Hepatocyte (in vitro differentiated cells): ENCODE data around the gene ADAMTSL5.
A peak's percentile ranks its signal among the peaks of the same experiment; 100 is the strongest.

Experiments used
- EZH2 ChIP-seq: fragments of 200-600 bp; sonication (generic); IDR thresholded peaks from 2 replicates; pipeline ENCODE4 v1.6.1; 2016; ENCODE audit warnings: antibody characterized with exemption, mild to moderate bottlenecking, borderline replicate concordance
- EZH2phosphoT487 ChIP-seq: fragments of 200-600 bp; sonication (generic); IDR thresholded peaks from one replicate; pipeline ENCODE4 v1.6.1; 2018; ENCODE audit warnings: antibody characterized with exemption, mild to moderate bottlenecking, low read depth, moderate library complexity; ENCODE audit not compliant: unreplicated experiment, severe bottlenecking
- TF ChIP-seq, protein P1 (sequence below): fragments of 200-600 bp; sonication (generic); IDR thresholded peaks from 2 replicates; pipeline ENCODE4 v1.5.1; 2016; ENCODE audit warnings: antibody characterized with exemption, mild to moderate bottlenecking; ENCODE audit not compliant: poor library complexity

DNA sequence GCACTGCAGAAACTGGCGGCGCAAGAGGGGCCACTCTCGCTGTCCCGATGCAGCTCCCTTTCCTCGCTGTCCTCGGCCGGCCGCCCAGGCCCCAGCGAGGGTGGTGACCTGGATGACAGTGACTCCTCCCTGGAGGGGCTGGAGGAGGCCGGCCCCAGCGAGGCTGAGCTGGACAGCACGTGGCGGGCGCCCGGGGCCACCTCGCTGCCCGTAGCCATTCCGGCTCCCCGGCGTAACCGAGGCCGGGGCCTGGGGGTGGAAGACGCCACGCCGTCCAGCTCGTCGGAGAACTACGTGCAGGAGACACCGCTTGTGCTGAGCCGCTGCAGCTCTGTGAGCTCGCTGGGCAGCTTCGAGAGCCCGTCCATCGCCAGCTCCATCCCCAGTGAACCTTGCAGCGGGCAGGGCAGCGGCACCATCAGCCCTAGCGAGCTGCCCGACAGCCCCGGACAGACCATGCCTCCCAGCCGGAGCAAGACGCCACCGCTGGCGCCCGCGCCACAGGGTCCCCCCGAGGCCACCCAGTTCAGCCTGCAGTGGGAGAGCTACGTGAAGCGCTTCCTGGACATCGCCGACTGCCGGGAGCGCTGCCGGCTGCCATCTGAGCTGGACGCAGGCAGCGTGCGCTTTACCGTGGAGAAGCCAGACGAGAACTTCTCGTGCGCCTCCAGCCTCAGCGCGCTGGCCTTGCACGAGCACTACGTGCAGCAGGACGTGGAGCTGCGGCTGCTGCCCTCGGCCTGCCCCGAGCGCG, 46.2 kb downstream of the ADAMTSL5 start:
- TF ChIP-seq, protein P1, sequence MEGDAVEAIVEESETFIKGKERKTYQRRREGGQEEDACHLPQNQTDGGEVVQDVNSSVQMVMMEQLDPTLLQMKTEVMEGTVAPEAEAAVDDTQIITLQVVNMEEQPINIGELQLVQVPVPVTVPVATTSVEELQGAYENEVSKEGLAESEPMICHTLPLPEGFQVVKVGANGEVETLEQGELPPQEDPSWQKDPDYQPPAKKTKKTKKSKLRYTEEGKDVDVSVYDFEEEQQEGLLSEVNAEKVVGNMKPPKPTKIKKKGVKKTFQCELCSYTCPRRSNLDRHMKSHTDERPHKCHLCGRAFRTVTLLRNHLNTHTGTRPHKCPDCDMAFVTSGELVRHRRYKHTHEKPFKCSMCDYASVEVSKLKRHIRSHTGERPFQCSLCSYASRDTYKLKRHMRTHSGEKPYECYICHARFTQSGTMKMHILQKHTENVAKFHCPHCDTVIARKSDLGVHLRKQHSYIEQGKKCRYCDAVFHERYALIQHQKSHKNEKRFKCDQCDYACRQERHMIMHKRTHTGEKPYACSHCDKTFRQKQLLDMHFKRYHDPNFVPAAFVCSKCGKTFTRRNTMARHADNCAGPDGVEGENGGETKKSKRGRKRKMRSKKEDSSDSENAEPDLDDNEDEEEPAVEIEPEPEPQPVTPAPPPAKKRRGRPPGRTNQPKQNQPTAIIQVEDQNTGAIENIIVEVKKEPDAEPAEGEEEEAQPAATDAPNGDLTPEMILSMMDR: no peak
- TF ChIP-seq EZH2: peak; percentile 93
- TF ChIP-seq EZH2phosphoT487: peak; percentile 28
